ENCODE results near the gene NRIP3.
"Not testable (repeated sequence)": the region's sequence is repeated elsewhere in the genome, so short reads cannot be mapped to it uniquely, and the experiment has no call there.

NRIP3 gene

GRCh38 chr11:8941341-8942103, 62.3 kb downstream of the NRIP3 start:
- DNase-seq (ENCODE audit: extremely low spot score) = no peak
- CTCF ChIA-PET = interaction anchor here (1.2 to 13.3 kb wide), 4 partner anchors 9 to 74 kb away, joined by 3 to 102 read pairs (median 4); no protein-coding TSS in a partner anchor
- POLR2A ChIA-PET = no interaction called here
- no peak for TF ChIP-seq CTCF (IDR thresholded peaks at IDR 0.05; ENCODE audit: control extremely low read depth, extremely low read depth, low read depth, missing control alignments)

- DNase-seq (ENCODE audit: extremely low spot score) = no peak
- ChIA-PET POLR2A (no interaction called here), CTCF (interaction anchor here (1.4 to 2.1 kb wide), 4 partner anchors 10 to 200 kb away, joined by 4 to 13 read pairs (median 6); no protein-coding TSS in a partner anchor)
- no peak for TF ChIP-seq CTCF (IDR thresholded peaks at IDR 0.05; ENCODE audit: control extremely low read depth, extremely low read depth, low read depth, missing control alignments)
These were observed 66.1 kb downstream of the NRIP3 start for GRCh38 chr11:8937659-8938058.

DNA sequence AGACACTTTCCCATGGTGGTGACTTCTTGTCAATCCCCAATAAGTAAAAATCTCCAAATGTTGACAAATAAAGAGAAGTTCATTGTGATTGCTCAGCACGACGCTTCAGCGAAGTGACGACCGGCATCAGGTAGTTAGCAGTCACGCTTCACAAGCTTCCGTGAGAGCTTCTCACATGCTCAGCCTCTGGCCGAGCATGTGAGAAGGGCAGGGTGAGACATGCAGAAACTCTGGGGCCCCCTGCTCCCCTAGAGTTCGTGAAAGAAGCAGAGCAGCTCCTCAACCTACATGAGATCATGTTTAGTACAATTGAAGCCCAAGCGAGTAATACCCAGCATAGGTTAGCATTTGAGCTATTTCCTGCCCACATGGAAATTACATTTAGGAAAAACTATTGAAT, 66.6 kb downstream of the NRIP3 start:
- CTCF ChIA-PET = interaction anchor here (1.4 to 2.1 kb wide), 4 partner anchors 10 to 200 kb away, joined by 4 to 13 read pairs (median 6); no protein-coding TSS in a partner anchor
- no peak for TF ChIP-seq CTCF (IDR thresholded peaks at IDR 0.05; ENCODE audit: control extremely low read depth, extremely low read depth, low read depth, missing control alignments)
- DNase-seq (ENCODE audit: extremely low spot score) = peak; percentile 57
- POLR2A ChIA-PET = no interaction called here

- DNase-seq (ENCODE audit: extremely low spot score); POLR2A ChIA-PET: not testable (repeated sequence)
- CTCF ChIA-PET = interaction anchor here (1.4 to 2.1 kb wide), 2 partner anchors 9 to 24 kb away, joined by 4 to 12 read pairs; no protein-coding TSS in a partner anchor
These were observed 68.0 kb downstream of the NRIP3 start for GRCh38 chr11:8935789-8936188.

GRCh38 chr11:8934742-8935488, 68.9 kb downstream of the NRIP3 start:
- TF ChIP-seq CTCF (IDR thresholded peaks at IDR 0.05; ENCODE audit: control extremely low read depth, extremely low read depth, low read depth, missing control alignments) = no peak
- no peak for DNase-seq (ENCODE audit: extremely low spot score)
- CTCF ChIA-PET = interaction anchor here (0.9 to 2.1 kb wide), 3 partner anchors 8 to 25 kb away, joined by 3 to 12 read pairs (median 4); no protein-coding TSS in a partner anchor
- POLR2A ChIA-PET = no interaction called here

- DNase-seq (ENCODE audit: extremely low spot score) = no peak
- CTCF ChIA-PET = no interaction called here
- TF ChIP-seq CTCF (IDR thresholded peaks at IDR 0.05; ENCODE audit: control extremely low read depth, extremely low read depth, low read depth, missing control alignments) = no peak
- POLR2A ChIA-PET = interaction anchor here (0.6 kb wide), 1 partner anchor 25 kb away, joined by 6 read pairs; no protein-coding TSS in a partner anchor
These were observed 69.9 kb downstream of the NRIP3 start for GRCh38 chr11:8933931-8934330.

Measured in GM10248 (cell line).